Thyroid gland (tissue), 4 donors: Measurements from ENCODE around the gene RPL5.

Experiments
- POLR2A ChIP-seq, 2 donors: fragments of 450-650 bp; IDR thresholded peaks; one replicate each; pipeline ENCODE4 v1.6.1; 2017; ENCODE audit warnings: antibody characterized with exemption in 2 of 2, mild to moderate bottlenecking in 2 of 2, moderate library complexity in 1 of 2
- TF ChIP-seq, protein P1 (sequence below), 6 experiments: fragments of 200-600 bp in 3 of 6; fragments of 450-650 bp in 3 of 6; sonication (generic) in 3 of 6; IDR thresholded peaks; one replicate each; pipeline ENCODE4 v1.5.1; 2016 to 2019; ENCODE audit warnings: antibody characterized with exemption in 6 of 6, mild to moderate bottlenecking in 2 of 6, inconsistent platforms in 1 of 6, moderate library complexity in 1 of 6

- TF ChIP-seq, protein P1, sequence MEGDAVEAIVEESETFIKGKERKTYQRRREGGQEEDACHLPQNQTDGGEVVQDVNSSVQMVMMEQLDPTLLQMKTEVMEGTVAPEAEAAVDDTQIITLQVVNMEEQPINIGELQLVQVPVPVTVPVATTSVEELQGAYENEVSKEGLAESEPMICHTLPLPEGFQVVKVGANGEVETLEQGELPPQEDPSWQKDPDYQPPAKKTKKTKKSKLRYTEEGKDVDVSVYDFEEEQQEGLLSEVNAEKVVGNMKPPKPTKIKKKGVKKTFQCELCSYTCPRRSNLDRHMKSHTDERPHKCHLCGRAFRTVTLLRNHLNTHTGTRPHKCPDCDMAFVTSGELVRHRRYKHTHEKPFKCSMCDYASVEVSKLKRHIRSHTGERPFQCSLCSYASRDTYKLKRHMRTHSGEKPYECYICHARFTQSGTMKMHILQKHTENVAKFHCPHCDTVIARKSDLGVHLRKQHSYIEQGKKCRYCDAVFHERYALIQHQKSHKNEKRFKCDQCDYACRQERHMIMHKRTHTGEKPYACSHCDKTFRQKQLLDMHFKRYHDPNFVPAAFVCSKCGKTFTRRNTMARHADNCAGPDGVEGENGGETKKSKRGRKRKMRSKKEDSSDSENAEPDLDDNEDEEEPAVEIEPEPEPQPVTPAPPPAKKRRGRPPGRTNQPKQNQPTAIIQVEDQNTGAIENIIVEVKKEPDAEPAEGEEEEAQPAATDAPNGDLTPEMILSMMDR (IDR thresholded peaks at IDR 0.05), result no peak
- TF ChIP-seq POLR2A (IDR thresholded peaks at IDR 0.05), result no peak
Observed at GRCh38 chr1:92817137-92817697, 14.6 kb upstream of the RPL5 start.
